HL-60 (cell line): ENCODE results near the gene GLIS1.

ENCODE experiments used
- DNase-seq, 2 experiments: peaks; one replicate each; pipeline ENCODE4 v3.0.0-alpha.2; 2010 to 2020; ENCODE audit warnings: low read depth in 1 of 2, low spot score in 1 of 2
- H3K27ac ChIP-seq: fragments of 250-450 bp; sonication (Bioruptor Pico); replicated peaks from 2 replicates; pipeline ENCODE4 v1.5.1; 2020; ENCODE audit warnings: mild to moderate bottlenecking, moderate library complexity
- H3K27me3 ChIP-seq: fragments of 250-450 bp; sonication (Bioruptor Pico); 2 replicates; pipeline ENCODE4 v1.5.1; 2021; ENCODE audit warnings: mild to moderate bottlenecking, moderate library complexity; ENCODE audit not compliant: insufficient read depth, poor library complexity, severe bottlenecking
- H3K4me3 ChIP-seq: replicated peaks from 2 replicates; pipeline ENCODE4 v1.5.1; 2011; ENCODE audit warnings: mild to moderate bottlenecking, control low read depth, low read length; ENCODE audit not compliant: insufficient read depth
- CTCF ChIP-seq: IDR thresholded peaks from one replicate; pipeline ENCODE4 v1.5.1; 2011; ENCODE audit warnings: low read length, control low read depth, inconsistent platforms; ENCODE audit not compliant: insufficient read depth
- GABPA ChIP-seq: IDR thresholded peaks from 2 replicates; pipeline ENCODE4 v1.6.1; 2012; ENCODE audit warnings: low read depth
- POLR2AphosphoS5 ChIP-seq: IDR thresholded peaks from 2 replicates; pipeline ENCODE4 v1.6.1; 2012; ENCODE audit warnings: low read depth
- REST ChIP-seq: IDR thresholded peaks from 2 replicates; pipeline ENCODE4 v1.6.1; 2012; ENCODE audit warnings: low read depth; ENCODE audit not compliant: insufficient replicate concordance
- SPI1 ChIP-seq: IDR thresholded peaks from 2 replicates; pipeline ENCODE4 v1.6.1; 2012; ENCODE audit warnings: low read depth, mild to moderate bottlenecking, borderline replicate concordance

GLIS1 gene

GRCh38 chr1:53645690-53646078, 93.3 kb downstream of the GLIS1 start:
- no peak overlapping the region for H3K27ac ChIP-seq
- TF ChIP-seq SPI1, result no peak
- peaks cover 2% of the 10 kb centered on the region for H3K27me3 ChIP-seq
- DNase-seq, result no peak
- H3K4me3 ChIP-seq, result no peak overlapping the region

DNA sequence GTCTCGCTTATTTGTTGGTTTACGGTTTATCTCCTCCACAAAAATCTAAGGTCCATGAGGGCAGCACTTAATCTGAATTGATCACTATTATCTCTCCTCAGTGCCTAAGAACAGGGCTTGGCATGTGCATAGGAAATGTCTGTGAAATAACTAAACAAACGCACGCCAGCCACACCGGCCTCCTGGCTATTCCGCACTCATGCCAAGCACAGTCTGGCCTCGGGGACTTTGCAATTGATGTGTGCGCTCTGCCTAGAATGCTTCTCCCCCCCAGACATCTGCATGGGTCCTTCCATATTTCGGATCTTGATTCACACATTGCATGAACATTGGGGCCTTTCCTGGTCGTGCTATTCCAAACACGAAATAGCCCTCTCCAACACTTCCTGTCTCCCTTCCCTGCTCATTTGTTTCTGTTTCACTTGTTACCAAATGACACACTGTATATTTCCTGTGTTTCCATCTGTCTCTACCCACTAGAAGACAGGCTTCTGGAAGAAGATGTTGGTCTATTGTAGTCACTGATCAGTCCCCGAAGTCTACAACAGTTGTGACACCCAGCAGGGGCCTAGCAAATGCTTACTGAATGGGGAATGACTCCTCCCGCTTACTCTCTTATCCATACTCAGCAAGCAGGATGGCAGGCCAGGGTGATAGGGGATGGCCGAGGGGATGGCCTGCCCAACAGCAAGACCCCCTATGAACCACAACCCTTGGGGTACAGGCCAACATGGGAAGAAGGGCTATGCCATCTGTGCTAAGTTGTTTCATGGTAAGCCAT, 93.9 kb downstream of the GLIS1 start:
- DNase-seq, result no peak
- TF ChIP-seq SPI1 (no peak), REST (no peak), GABPA (no peak), POLR2AphosphoS5 (no peak), CTCF (no peak)
- H3K27me3 ChIP-seq, result peaks cover 2% of the 10 kb centered on the region
- H3K4me3 ChIP-seq, result no peak overlapping the region
- no peak overlapping the region for H3K27ac ChIP-seq

GRCh38 chr1:53644496-53644895, 94.5 kb downstream of the GLIS1 start:
- DNase-seq, result no peak
- TF ChIP-seq GABPA (no peak), CTCF (no peak), REST (no peak), POLR2AphosphoS5 (no peak), SPI1 (no peak)
- no peak overlapping the region for H3K27ac ChIP-seq
- no peak overlapping the region for H3K4me3 ChIP-seq
- H3K27me3 ChIP-seq, result peaks cover 2% of the 10 kb centered on the region

GRCh38 chr1:53643881-53644390, 95.0 kb downstream of the GLIS1 start:
- no peak overlapping the region for H3K4me3 ChIP-seq
- no peak for DNase-seq

More at GRCh38 chr1:53643881-53644390, 95.0 kb downstream of the GLIS1 start:
- TF ChIP-seq SPI1, result no peak
- TF ChIP-seq GABPA, result no peak
- no peak for TF ChIP-seq REST
- TF ChIP-seq CTCF, result no peak
- TF ChIP-seq POLR2AphosphoS5, result no peak
- no peak overlapping the region for H3K27ac ChIP-seq
- peaks cover 2% of the 10 kb centered on the region for H3K27me3 ChIP-seq
